ENCODE results near the gene ITIH3. TPM values are rescaled to one million over a fixed set of nuclear protein-coding genes. Genes with fewer than 3 reads are reported as not detected.

ITIH3 gene
- total and polyA plus RNA-seq, 2 of the 4 experiments (the other 2 are of a cell fraction) = 0.72 to 0.94 TPM

GRCh38 chr3:52813810-52814209 is 19.2 kb downstream of the ITIH3 start:
- intact Hi-C loops (cut with micrococcal nuclease) = no loop called here
- ChIA-PET POLR2A (ENCODE audit: unreplicated experiment) (no interaction called here), CTCF (no interaction called here)
- ATAC-seq (ENCODE audit: low read depth) (no peak), DNase-seq (no peak)
- H2BK20ac ChIP-seq (ENCODE audit: low read depth, low read length) = no peak overlapping the region
- H4K8ac ChIP-seq (ENCODE audit: low read depth in 2 of 2, low read length in 2 of 2) = no peak overlapping the region
- no peak overlapping the region for H2AK5ac ChIP-seq (ENCODE audit: low read depth, low read length)
- H4K5ac ChIP-seq (ENCODE audit: low read depth, low read length) = no peak overlapping the region
- no peak overlapping the region for H3K23ac ChIP-seq (ENCODE audit: low read depth, low read length)
- no peak overlapping the region for H3K27ac ChIP-seq (ENCODE audit: insufficient read depth, low read length)
- no peak overlapping the region for H3K18ac ChIP-seq (ENCODE audit: low read depth, low read length)
- in situ Hi-C loops (cut with MboI; ENCODE audit: low sequenced_read_pairs) = no loop called here
- H3K9ac ChIP-seq (ENCODE audit: low read depth, low read length) = no peak overlapping the region
- H2BK5ac ChIP-seq (ENCODE audit: low read depth, low read length, poor library complexity, severe bottlenecking) = no peak overlapping the region
- H3K4me1 ChIP-seq (ENCODE audit: control insufficient read depth, insufficient read depth, low read length) = no peaks in the 10 kb centered on the region
- H3K56ac ChIP-seq (ENCODE audit: extremely low read depth, insufficient read depth, low read length) = no peak overlapping the region
- no peaks in the 10 kb centered on the region for H3K9me1 ChIP-seq (ENCODE audit: insufficient read depth, low read length)
- no peak overlapping the region for H2AFZ ChIP-seq (replicated peaks; ENCODE audit: low read length, poor library complexity)
- no peaks in the 10 kb centered on the region for H3K36me3 ChIP-seq (ENCODE audit: control insufficient read depth, insufficient read depth, low read length)
- no peaks in the 10 kb centered on the region for H4K20me1 ChIP-seq (ENCODE audit: insufficient read depth, low read length)
- 66% methylated on average over 5 of the region's 8 CpGs; no CpG with 5 or more reads in 1 of the 2 experiments for WGBS, 2 experiments (ENCODE audit: extremely low coverage in 2 of 2, insufficient read length in 1 of 2)
- no peak overlapping the region for H3K14ac ChIP-seq (replicated peaks; ENCODE audit: low read depth, low read length)
- TF ChIP-seq CHD1 (IDR thresholded peaks at IDR 0.05; ENCODE audit: low read depth, low read length) (no peak), POLR2A (IDR thresholded peaks at IDR 0.05; ENCODE audit: low read depth, low read length) (no peak), USF2 (IDR thresholded peaks at IDR 0.05; ENCODE audit: low read depth, low read length) (no peak), NFE2L2 (IDR thresholded peaks at IDR 0.05; ENCODE audit: low read depth, low read length) (no peak), BHLHE40 (IDR thresholded peaks at IDR 0.05; ENCODE audit: low read depth, low read length) (no peak), MAZ (IDR thresholded peaks at IDR 0.05; ENCODE audit: borderline replicate concordance, low read depth, low read length) (no peak), ELK1 (IDR thresholded peaks at IDR 0.05; ENCODE audit: borderline replicate concordance, low read depth, low read length) (no peak), FOS (IDR thresholded peaks at IDR 0.05; ENCODE audit: low read depth, low read length) (no peak), CEBPB (IDR thresholded peaks at IDR 0.05; ENCODE audit: low read depth, low read length) (no peak), RCOR1 (IDR thresholded peaks at IDR 0.05; ENCODE audit: insufficient replicate concordance, low read length) (no peak), CTCF (conservative IDR thresholded peaks at IDR 0.05; ENCODE audit: low read depth, low read length) (no peak), RAD21 (IDR thresholded peaks at IDR 0.05; ENCODE audit: low read length) (no peak)
- H3K27me3 ChIP-seq (ENCODE audit: control insufficient read depth, insufficient read depth, low read length) = peaks cover 24% of the 10 kb centered on the region
- dilution Hi-C loops (cut with HindIII; ENCODE audit: low sequenced_read_pairs, unreplicated experiment) = no loop called here
- H3K4ac ChIP-seq (ENCODE audit: low read depth, low read length) = no peak overlapping the region
- no peak overlapping the region for H3K4me3 ChIP-seq (ENCODE audit: insufficient read depth, low read depth, low read length)
- no TSS peak for BruUV-seq (replicated peaks)
- no peaks in the 10 kb centered on the region for H3K79me1 ChIP-seq (ENCODE audit: low read depth in 1 of 2, low read length in 2 of 2)
- H2BK120ac ChIP-seq (ENCODE audit: low read depth, low read length) = no peak overlapping the region
- H2AK9ac ChIP-seq (replicated peaks; ENCODE audit: low read depth, low read length, poor library complexity) = no peak overlapping the region
- no peak overlapping the region for H2BK15ac ChIP-seq (ENCODE audit: low read depth, low read length)
- H3K9me3 ChIP-seq (ENCODE audit: control insufficient read depth, insufficient read depth, low read length) = no peaks in the 10 kb centered on the region
- H3K4me2 ChIP-seq (ENCODE audit: low read depth, low read length) = no peak overlapping the region
- no peak overlapping the region for H4K91ac ChIP-seq (ENCODE audit: insufficient read depth, low read depth, low read length)

Measured in IMR-90 (cell line).